AG04449 (cell line): Measurements from ENCODE around the gene OR10H3.
"Not testable (repeated sequence)": the region's sequence is repeated elsewhere in the genome, so short reads cannot be mapped to it uniquely, and the experiment has no call there.

Experiments
- CTCF ChIA-PET: fragments of 350-600 bp; formaldehyde crosslinking; extraction: SDS; loops from one replicate; lab custom pipeline; 2021; ENCODE audit warnings: antibody characterized with exemption; lab: Yijun Ruan, JAX
- POLR2A ChIA-PET: fragments of 400-600, 350-600 bp; formaldehyde crosslinking; extraction: SDS; loops from one replicate; lab custom pipeline; 2020; ENCODE audit warnings: antibody characterized with exemption, inconsistent platforms; lab: Yijun Ruan, JAX
- DNase-seq: peaks from one replicate; pipeline ENCODE4 v3.0.0-alpha.2; 2010; ENCODE audit warnings: low read depth, low spot score
- H3K4me3 ChIP-seq: 2 replicates; pipeline ENCODE4 v1.5.1; 2011; ENCODE audit warnings: low read depth, mild to moderate bottlenecking, control low read depth, low read length
- TF ChIP-seq, protein P1 (sequence below): IDR thresholded peaks from one replicate; pipeline ENCODE4 v1.5.1; 2011; ENCODE audit warnings: mild to moderate bottlenecking, moderate library complexity, low read length, control low read depth, inconsistent platforms; ENCODE audit not compliant: insufficient read depth; ENCODE audit errors: missing control alignments

OR10H3 gene

DNA sequence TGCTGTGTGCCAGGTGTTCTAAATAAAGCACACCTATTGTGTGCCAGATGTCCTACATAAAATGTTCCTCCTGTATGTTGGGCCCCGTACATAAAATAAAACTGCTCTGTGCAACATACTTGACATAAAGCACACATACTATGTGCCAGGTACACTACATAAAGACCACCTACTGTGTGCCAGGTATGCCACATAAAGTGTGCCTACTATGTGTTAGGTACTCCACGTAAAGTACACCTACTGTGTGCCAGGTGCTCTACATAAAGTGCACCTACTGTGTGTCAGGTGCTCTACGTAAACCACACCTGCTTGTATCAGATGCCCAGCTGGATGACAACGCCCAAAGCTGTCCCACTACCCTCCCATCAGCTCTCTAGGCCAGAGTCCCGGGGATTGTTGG, 43.9 kb downstream of the OR10H3 start:
- DNase-seq, result no peak
- ChIA-PET POLR2A (no interaction called here), CTCF (no interaction called here)
- H3K4me3 ChIP-seq, result no peak overlapping the region
- TF ChIP-seq, protein P1, sequence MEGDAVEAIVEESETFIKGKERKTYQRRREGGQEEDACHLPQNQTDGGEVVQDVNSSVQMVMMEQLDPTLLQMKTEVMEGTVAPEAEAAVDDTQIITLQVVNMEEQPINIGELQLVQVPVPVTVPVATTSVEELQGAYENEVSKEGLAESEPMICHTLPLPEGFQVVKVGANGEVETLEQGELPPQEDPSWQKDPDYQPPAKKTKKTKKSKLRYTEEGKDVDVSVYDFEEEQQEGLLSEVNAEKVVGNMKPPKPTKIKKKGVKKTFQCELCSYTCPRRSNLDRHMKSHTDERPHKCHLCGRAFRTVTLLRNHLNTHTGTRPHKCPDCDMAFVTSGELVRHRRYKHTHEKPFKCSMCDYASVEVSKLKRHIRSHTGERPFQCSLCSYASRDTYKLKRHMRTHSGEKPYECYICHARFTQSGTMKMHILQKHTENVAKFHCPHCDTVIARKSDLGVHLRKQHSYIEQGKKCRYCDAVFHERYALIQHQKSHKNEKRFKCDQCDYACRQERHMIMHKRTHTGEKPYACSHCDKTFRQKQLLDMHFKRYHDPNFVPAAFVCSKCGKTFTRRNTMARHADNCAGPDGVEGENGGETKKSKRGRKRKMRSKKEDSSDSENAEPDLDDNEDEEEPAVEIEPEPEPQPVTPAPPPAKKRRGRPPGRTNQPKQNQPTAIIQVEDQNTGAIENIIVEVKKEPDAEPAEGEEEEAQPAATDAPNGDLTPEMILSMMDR, result no peak

DNA sequence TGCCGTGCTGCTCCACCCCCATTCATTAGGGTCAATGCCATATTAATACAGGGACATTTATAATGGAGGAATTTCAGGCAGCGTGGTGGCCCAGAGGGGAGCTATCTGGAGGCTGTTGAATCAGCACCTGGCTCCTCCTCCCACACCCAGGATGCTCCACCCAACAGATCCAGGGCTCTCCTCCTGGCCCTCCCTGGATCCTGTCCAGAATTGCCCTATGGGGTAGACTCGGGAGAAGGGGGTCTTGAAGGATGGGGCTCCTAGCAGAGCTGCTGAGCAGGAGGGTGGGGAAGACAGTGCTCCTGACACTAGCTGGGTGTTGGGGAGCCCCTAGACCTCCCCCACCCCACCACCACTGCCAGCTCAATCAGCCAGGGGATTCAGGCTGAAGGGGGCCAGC, 44.4 kb downstream of the OR10H3 start:
- DNase-seq, result no peak
- TF ChIP-seq, protein P1, result no peak
- ChIA-PET CTCF (no interaction called here), POLR2A (no interaction called here)
- H3K4me3 ChIP-seq, result no peak overlapping the region

DNA sequence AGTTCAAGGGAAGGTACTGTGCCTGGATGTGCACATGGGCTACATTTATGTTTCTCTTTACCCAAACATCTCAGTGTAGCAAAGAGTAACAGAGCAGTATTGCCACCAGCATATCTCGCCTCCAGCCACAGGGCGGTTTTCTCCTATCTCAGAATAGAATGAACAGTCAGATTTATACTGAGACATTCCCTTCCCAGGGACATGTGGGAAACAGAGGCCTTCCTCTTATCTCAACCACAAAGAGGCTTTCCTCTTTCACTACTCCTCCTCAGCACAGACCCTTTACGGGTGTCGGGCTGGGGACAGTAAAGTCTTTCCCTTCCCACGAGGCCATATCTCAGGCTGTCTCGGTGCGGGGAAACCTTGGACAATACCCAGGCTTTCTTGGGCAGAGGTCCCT, 45.1 kb downstream of the OR10H3 start:
- POLR2A ChIA-PET, H3K4me3 ChIP-seq, CTCF ChIA-PET, DNase-seq: not testable (repeated sequence)

DNA sequence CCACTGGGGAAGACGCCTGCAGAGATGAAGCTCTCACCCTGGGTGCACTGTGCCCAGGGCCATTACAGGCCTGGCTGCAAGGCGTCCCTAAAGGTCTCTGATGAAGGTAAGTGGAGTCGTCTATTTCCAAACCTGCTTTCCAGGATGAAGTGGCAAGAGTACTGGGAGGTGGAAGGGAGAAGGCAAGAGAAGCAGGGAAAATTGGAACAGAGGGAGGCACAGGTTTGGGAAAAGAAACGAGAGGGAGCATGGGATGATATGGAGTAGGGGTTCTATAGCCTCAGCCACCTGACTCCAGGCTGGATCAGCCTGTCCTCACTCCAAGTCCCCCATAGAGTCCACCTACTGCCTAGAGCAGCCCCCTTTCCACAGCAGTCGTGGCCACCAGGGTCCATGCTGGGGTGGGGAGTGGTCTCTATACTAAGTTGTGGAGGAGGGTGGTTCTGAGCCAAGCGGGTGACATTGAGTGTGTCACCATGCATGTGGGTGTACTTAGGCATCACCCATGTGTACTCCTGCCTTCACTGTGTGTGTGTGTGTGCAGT, 49.9 kb downstream of the OR10H3 start, which contains the start of gene OR10H5:
Gene OR10H5 (plus strand): TSS at position 51 of the 545 bp plus-strand sequence. CDS start 6,388 bp downstream, outside the sequence.
- H3K4me3 ChIP-seq, result no peak within 1 kb of the TSS
- ChIA-PET POLR2A (no interaction called here), CTCF (no interaction called here)
- TF ChIP-seq, protein P1, result no peak
- DNase-seq, result no peak

DNA sequence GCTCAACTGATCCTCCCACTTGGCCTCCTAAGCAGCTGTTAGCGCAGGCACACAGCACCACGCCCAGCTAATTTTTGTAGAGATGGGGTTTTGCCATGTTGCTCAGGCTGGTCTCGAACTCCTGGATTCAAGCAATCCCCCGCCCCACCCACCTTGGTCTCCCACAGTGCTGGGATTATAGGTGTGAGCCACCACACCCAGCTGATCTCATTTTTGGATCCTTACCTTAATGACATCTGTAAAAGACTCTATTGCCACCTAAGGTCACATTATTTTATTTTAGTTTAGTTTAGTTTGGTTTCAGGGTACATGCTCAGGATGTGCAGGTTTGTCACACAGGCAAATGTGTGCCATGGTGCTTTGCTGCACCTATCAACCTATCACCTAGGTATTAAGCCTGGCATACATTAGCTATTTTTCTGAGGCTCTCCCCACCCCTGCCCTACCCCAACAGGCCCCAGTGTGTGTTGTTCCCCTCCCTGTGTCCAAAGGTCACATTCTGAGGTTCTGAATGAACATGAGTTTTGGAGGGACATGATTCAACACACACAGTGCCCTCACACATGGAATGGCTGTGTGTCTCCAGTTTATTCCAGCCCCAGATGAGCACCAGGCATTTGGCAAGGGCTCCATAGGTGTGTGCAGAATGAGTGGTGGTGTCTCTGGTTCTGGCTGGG, 50.9 kb downstream of the OR10H3 start:
- CTCF ChIA-PET, result no interaction called here
- no peak overlapping the region for H3K4me3 ChIP-seq
- no peak for DNase-seq

DNA sequence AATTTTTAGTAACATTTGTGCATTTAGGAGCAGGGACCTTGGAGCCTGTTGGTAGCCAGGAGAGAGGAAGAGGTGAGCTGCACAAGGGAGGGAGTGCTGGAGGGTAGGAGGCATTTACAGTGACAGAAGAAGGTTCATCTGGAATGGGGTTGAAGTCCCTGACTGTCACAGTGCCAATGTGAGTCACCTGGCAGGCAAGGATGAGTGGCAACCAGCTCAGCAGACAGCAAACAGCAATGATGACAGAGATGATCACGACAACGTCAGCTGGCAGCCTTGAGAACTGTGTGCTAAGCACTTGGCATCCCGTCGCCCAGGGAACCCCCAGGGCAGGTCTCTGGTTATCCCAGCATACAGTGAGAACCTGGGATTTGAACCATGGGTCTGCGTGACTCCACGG, 52.3 kb downstream of the OR10H3 start:
- POLR2A ChIA-PET, result no interaction called here
- no peak for DNase-seq
- TF ChIP-seq, protein P1, result no peak

More for the DNA sequence above, 50.9 kb downstream of the OR10H3 start:
- TF ChIP-seq, protein P1, result no peak
- POLR2A ChIA-PET, result no interaction called here

More for the DNA sequence above, 52.3 kb downstream of the OR10H3 start:
- no peak overlapping the region for H3K4me3 ChIP-seq
- CTCF ChIA-PET, result no interaction called here
